GM12891 (cell line): ENCODE results near the gene DDC.

Source experiments
- DNase-seq: peaks from one replicate; pipeline ENCODE4 v3.0.0; 2011; ENCODE audit warnings: low spot score; ENCODE audit not compliant: insufficient read length
- FAIRE-seq: peaks from 2 replicates; lab custom pipeline; 2011; peaks lifted over from hg19 to GRCh38; lab: Jason Lieb, UNC
- PAX5 ChIP-seq: IDR thresholded peaks from 2 replicates; pipeline ENCODE4 v1.6.1; 2011; ENCODE audit warnings: low read length, moderate library complexity, mild to moderate bottlenecking; ENCODE audit not compliant: insufficient read depth, severe bottlenecking
- POLR2A ChIP-seq: IDR thresholded peaks from 2 replicates; pipeline ENCODE4 v1.6.1; 2011; ENCODE audit warnings: low read depth, low read length, control low read depth
- POLR2AphosphoS5 ChIP-seq: IDR thresholded peaks from 2 replicates; pipeline ENCODE4 v1.6.1; 2011; ENCODE audit warnings: low read depth, low read length, control low read depth
- POU2F2 ChIP-seq: IDR thresholded peaks from 2 replicates; pipeline ENCODE4 v1.6.1; 2011; ENCODE audit warnings: low read depth, mild to moderate bottlenecking, control low read depth, low read length, moderate library complexity
- SPI1 ChIP-seq: IDR thresholded peaks from 2 replicates; pipeline ENCODE4 v1.6.1; 2011; ENCODE audit warnings: low read depth, low read length, control low read depth
- TAF1 ChIP-seq: IDR thresholded peaks from 2 replicates; pipeline ENCODE4 v1.6.1; 2011; ENCODE audit warnings: low read depth, low read length, control low read depth

DDC gene

GRCh38 chr7:50475340-50475739 lies 89.9 kb downstream of the DDC start:
- DNase-seq (no peak), FAIRE-seq (no peak)
- TF ChIP-seq POU2F2 (no peak), POLR2AphosphoS5 (no peak), PAX5 (no peak), TAF1 (no peak), SPI1 (no peak)

- no peak for TF ChIP-seq PAX5
- no peak for TF ChIP-seq POLR2AphosphoS5
- TF ChIP-seq POLR2A, result no peak
- no peak for TF ChIP-seq POU2F2
- TF ChIP-seq TAF1, result no peak
- TF ChIP-seq SPI1, result no peak
- DNase-seq, result no peak
- FAIRE-seq, result no peak
Measured at GRCh38 chr7:50474382-50475160, 90.6 kb downstream of the DDC start.

- DNase-seq, result no peak
- FAIRE-seq, result no peak
- TF ChIP-seq SPI1, result no peak
- TF ChIP-seq POU2F2, result no peak
- TF ChIP-seq PAX5, result no peak
- TF ChIP-seq POLR2A, result no peak
- TF ChIP-seq TAF1, result no peak
- no peak for TF ChIP-seq POLR2AphosphoS5
Measured at GRCh38 chr7:50473531-50473930, 91.7 kb downstream of the DDC start.

GRCh38 chr7:50472427-50472826 lies 92.8 kb downstream of the DDC start:
- DNase-seq (no peak), FAIRE-seq (no peak)
- no peak for TF ChIP-seq SPI1
- TF ChIP-seq POLR2A, result no peak
- TF ChIP-seq POU2F2, result no peak
- TF ChIP-seq POLR2AphosphoS5, result no peak
- TF ChIP-seq PAX5, result no peak
- no peak for TF ChIP-seq TAF1

- FAIRE-seq, result no peak
- no peak for TF ChIP-seq POLR2A
- TF ChIP-seq SPI1, result no peak
- no peak for TF ChIP-seq POLR2AphosphoS5
- no peak for TF ChIP-seq PAX5
- no peak for TF ChIP-seq POU2F2
- TF ChIP-seq TAF1, result no peak
- DNase-seq, result no peak
Measured at GRCh38 chr7:50471970-50472369, 93.2 kb downstream of the DDC start.

- FAIRE-seq (no peak), DNase-seq (no peak)
- no peak for TF ChIP-seq POLR2A
- no peak for TF ChIP-seq TAF1
Measured at GRCh38 chr7:50470250-50471163, 94.7 kb downstream of the DDC start.

GRCh38 chr7:50469181-50469580 lies 96.0 kb downstream of the DDC start:
- DNase-seq, result no peak
- no peak for FAIRE-seq
- TF ChIP-seq TAF1 (no peak), SPI1 (no peak), POLR2AphosphoS5 (no peak), PAX5 (no peak), POLR2A (no peak), POU2F2 (no peak)

- FAIRE-seq (peak; percentile 99), DNase-seq (peak; percentile 66)
- TF ChIP-seq POLR2AphosphoS5 (no peak), TAF1 (no peak), POLR2A (no peak), POU2F2 (no peak), PAX5 (no peak), SPI1 (no peak)
Measured at GRCh38 chr7:50467817-50468610, 97.2 kb downstream of the DDC start.

- FAIRE-seq (no peak), DNase-seq (no peak)
- TF ChIP-seq SPI1 (no peak), POLR2A (no peak), POU2F2 (no peak), TAF1 (no peak)
Measured at GRCh38 chr7:50466815-50467585, 98.2 kb downstream of the DDC start.
